DND-41 (cell line): ENCODE results near the gene TMEM45A.

Source experiments
- CTCF ChIP-seq: IDR thresholded peaks from 2 replicates; pipeline ENCODE4 v1.5.1; 2012; ENCODE audit warnings: borderline replicate concordance, low read length, moderate library complexity, mild to moderate bottlenecking; ENCODE audit not compliant: poor library complexity, severe bottlenecking; ENCODE audit errors: extremely low read depth
- EZH2 ChIP-seq: IDR thresholded peaks from 3 replicates; pipeline ENCODE4 v1.6.1; 2012; ENCODE audit warnings: borderline replicate concordance, low read depth, mild to moderate bottlenecking, moderate library complexity, low read length, inconsistent platforms; ENCODE audit not compliant: severe bottlenecking

- no peak for TF ChIP-seq CTCF
- no peak for TF ChIP-seq EZH2
Observed at GRCh38 chr3:100611221-100611620, 118.8 kb downstream of the TMEM45A start.
